ENCODE data around the gene SORCS2.

The SORCS2 gene

DNA sequence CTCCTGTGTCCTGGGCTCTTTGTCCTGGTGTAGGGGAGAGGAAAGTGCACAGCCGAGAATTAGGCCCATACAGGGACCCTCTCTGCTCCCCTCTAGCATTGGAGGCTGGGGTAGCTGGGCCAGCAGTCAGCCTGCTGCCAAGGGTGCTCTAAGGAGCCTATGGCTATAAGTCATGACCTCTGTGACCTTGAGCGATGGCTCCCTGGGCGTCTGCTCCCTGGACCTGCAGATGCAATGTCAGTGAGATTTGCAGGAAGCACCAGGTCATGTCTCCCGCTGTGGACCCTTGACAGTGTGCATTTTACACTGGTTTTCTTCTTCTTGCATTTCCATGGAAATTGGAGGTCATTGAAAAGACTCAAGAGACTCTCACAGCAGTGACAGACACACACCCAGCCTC is 476.5 kb downstream of the SORCS2 start:
- H3K9me3 ChIP-seq (ENCODE audit: insufficient read depth, low read length): no peaks in the 10 kb centered on the region
- H3K27ac ChIP-seq (ENCODE audit: low read length): no peak overlapping the region
- no peaks in the 10 kb centered on the region for H3K36me3 ChIP-seq (replicated peaks; ENCODE audit: low read depth, low read length)
- TF ChIP-seq, protein P1, sequence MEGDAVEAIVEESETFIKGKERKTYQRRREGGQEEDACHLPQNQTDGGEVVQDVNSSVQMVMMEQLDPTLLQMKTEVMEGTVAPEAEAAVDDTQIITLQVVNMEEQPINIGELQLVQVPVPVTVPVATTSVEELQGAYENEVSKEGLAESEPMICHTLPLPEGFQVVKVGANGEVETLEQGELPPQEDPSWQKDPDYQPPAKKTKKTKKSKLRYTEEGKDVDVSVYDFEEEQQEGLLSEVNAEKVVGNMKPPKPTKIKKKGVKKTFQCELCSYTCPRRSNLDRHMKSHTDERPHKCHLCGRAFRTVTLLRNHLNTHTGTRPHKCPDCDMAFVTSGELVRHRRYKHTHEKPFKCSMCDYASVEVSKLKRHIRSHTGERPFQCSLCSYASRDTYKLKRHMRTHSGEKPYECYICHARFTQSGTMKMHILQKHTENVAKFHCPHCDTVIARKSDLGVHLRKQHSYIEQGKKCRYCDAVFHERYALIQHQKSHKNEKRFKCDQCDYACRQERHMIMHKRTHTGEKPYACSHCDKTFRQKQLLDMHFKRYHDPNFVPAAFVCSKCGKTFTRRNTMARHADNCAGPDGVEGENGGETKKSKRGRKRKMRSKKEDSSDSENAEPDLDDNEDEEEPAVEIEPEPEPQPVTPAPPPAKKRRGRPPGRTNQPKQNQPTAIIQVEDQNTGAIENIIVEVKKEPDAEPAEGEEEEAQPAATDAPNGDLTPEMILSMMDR (IDR thresholded peaks at IDR 0.05; ENCODE audit: low read depth, low read length): no peak
- TF ChIP-seq EZH2phosphoT487 (IDR thresholded peaks at IDR 0.05; ENCODE audit: low read depth): no peak
- H3K4me1 ChIP-seq (ENCODE audit: low read length): no peaks in the 10 kb centered on the region
- no peaks in the 10 kb centered on the region for H4K20me1 ChIP-seq (ENCODE audit: insufficient read depth, low read length)
- H3K9ac ChIP-seq (ENCODE audit: low read length): no peak overlapping the region
- no peak overlapping the region for H2AFZ ChIP-seq (ENCODE audit: low read depth, low read length)
- 0 out of 2 replicates have a peak, but pooled peaks cover 6% of the 10 kb centered on the region for H3K27me3 ChIP-seq (ENCODE audit: low read depth, low read length)
- H3K4me3 ChIP-seq (ENCODE audit: low read length): no peak overlapping the region
- no peaks in the 10 kb centered on the region for H3K79me2 ChIP-seq (ENCODE audit: low read length)
- H3K4me2 ChIP-seq (ENCODE audit: low read length): no peak overlapping the region

DNA sequence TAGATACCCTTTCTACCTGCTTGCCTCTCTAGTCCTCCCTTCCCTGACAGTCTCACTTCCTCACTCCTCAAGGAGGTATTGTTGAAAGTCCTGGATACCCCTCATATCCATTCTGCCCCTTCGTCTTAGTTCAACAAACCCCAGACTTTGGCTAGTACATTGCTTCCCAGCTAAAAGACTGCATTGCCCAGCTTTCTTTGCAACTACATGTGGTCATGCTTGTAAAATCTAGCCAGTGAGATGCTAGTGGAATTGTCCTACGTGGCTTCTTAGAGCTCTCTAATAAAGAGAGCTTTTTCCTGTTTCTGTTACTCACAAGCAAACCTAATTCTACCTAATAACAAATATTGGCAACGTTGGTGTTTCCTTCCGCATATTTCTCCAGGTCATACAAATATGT is 480.3 kb downstream of the SORCS2 start:
- Histone ChIP-seq H3K27me3 (ENCODE audit: low read depth, low read length) (0 out of 2 replicates have a peak, but pooled peaks cover 6% of the 10 kb centered on the region), H3K9ac (ENCODE audit: low read length) (no peak overlapping the region), H3K4me3 (ENCODE audit: low read length) (no peak overlapping the region)

DNA sequence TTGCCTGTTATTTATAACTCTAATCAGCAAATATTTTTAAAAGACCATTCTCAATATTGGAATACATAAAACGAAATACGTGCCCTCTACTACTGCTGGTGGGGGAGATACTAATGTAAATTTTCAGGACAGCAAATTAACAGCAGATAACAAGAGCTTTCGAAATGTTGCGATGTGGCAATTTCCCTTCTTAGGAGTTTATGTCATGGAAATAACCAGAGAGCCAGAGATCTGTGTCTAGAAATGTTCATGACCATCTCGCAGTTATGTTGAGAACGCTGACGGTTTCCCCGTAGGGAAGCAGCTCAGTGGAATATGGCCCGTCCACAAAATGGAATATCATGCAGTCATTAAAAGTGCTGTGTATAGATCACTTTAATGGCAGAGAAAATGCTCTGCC is 480.8 kb downstream of the SORCS2 start:
- no peaks in the 10 kb centered on the region for H3K36me3 ChIP-seq (replicated peaks; ENCODE audit: low read depth, low read length)
- TF ChIP-seq EZH2phosphoT487 (IDR thresholded peaks at IDR 0.05; ENCODE audit: low read depth): no peak
- TF ChIP-seq, protein P1 (IDR thresholded peaks at IDR 0.05; ENCODE audit: low read depth, low read length): no peak
- no peak overlapping the region for H3K4me2 ChIP-seq (ENCODE audit: low read length)
- H4K20me1 ChIP-seq (ENCODE audit: insufficient read depth, low read length): no peaks in the 10 kb centered on the region
- 0 out of 2 replicates have a peak, but pooled peaks cover 6% of the 10 kb centered on the region for H3K27me3 ChIP-seq (ENCODE audit: low read depth, low read length)
- no peaks in the 10 kb centered on the region for H3K79me2 ChIP-seq (ENCODE audit: low read length)
- H2AFZ ChIP-seq (ENCODE audit: low read depth, low read length): no peak overlapping the region
- H3K27ac ChIP-seq (ENCODE audit: low read length): no peak overlapping the region
- H3K4me1 ChIP-seq (ENCODE audit: low read length): no peaks in the 10 kb centered on the region
- H3K9ac ChIP-seq (ENCODE audit: low read length): no peak overlapping the region
- H3K4me3 ChIP-seq (ENCODE audit: low read length): no peak overlapping the region
- no peaks in the 10 kb centered on the region for H3K9me3 ChIP-seq (ENCODE audit: insufficient read depth, low read length)

More for the DNA sequence above, 480.3 kb downstream of the SORCS2 start:
- Histone ChIP-seq H4K20me1 (ENCODE audit: insufficient read depth, low read length) (no peaks in the 10 kb centered on the region), H3K79me2 (ENCODE audit: low read length) (no peaks in the 10 kb centered on the region), H3K36me3 (replicated peaks; ENCODE audit: low read depth, low read length) (no peaks in the 10 kb centered on the region), H3K27ac (ENCODE audit: low read length) (no peak overlapping the region), H3K4me1 (ENCODE audit: low read length) (no peaks in the 10 kb centered on the region), H3K4me2 (ENCODE audit: low read length) (no peak overlapping the region), H2AFZ (ENCODE audit: low read depth, low read length) (no peak overlapping the region), H3K9me3 (ENCODE audit: insufficient read depth, low read length) (no peaks in the 10 kb centered on the region)
- TF ChIP-seq, protein P1 (IDR thresholded peaks at IDR 0.05; ENCODE audit: low read depth, low read length): no peak
- TF ChIP-seq EZH2phosphoT487 (IDR thresholded peaks at IDR 0.05; ENCODE audit: low read depth): no peak

DNA sequence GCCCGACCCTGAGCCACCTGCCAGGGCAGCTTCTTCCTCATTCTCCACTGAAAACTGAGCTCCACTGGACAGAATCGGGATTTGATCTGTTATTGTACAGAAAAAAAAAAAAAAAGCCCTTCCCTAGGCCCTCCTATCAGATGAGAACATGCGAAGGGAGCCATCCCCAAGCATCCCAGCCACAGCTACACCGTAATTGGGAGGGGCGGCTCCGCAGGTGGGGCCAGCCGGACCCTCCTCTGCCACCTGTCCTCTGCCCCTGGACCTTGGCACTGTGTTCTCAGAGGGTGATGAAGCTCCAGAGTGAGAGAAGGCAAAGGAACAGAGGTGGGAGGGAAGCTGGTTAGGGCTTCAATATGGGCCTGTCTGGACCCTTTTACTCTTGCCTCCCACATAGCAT is 482.4 kb downstream of the SORCS2 start:
- Histone ChIP-seq H3K79me2 (ENCODE audit: low read length) (no peaks in the 10 kb centered on the region), H3K4me2 (ENCODE audit: low read length) (no peak overlapping the region), H3K27ac (ENCODE audit: low read length) (no peak overlapping the region), H3K4me3 (ENCODE audit: low read length) (no peak overlapping the region), H3K27me3 (ENCODE audit: low read depth, low read length) (0 out of 2 replicates have a peak, but pooled peaks cover 6% of the 10 kb centered on the region), H3K9me3 (ENCODE audit: insufficient read depth, low read length) (no peaks in the 10 kb centered on the region), H4K20me1 (ENCODE audit: insufficient read depth, low read length) (no peaks in the 10 kb centered on the region), H3K36me3 (replicated peaks; ENCODE audit: low read depth, low read length) (no peaks in the 10 kb centered on the region), H2AFZ (ENCODE audit: low read depth, low read length) (no peak overlapping the region), H3K4me1 (ENCODE audit: low read length) (no peaks in the 10 kb centered on the region), H3K9ac (ENCODE audit: low read length) (no peak overlapping the region)
- no peak for TF ChIP-seq EZH2phosphoT487 (IDR thresholded peaks at IDR 0.05; ENCODE audit: low read depth)
- TF ChIP-seq, protein P1 (IDR thresholded peaks at IDR 0.05; ENCODE audit: low read depth, low read length): no peak
